ENCODE results near the gene ELK3. TPM values are rescaled to one million over a fixed set of nuclear protein-coding genes. Genes with fewer than 3 reads are reported as not detected.
A peak's percentile ranks its signal among the peaks of the same experiment; 100 is the strongest.

The ELK3 gene
- total and polyA plus RNA-seq, 2 of the 13 experiments (the other 11 are each of a cell fraction or from before 2014, with no cell fraction given): 2.9 to 3.2 TPM

GRCh38 chr12:96193725-96194575 lies at the start of gene ELK3 (continued):
- TF ChIP-seq ZBTB10 (CRISPR knock-in tag; IDR thresholded peaks at IDR 0.05; ENCODE audit: borderline replicate concordance) (peak; percentile 67; the same call in 1 of the 2 replicates), ZNF513 (CRISPR knock-in tag; conservative IDR thresholded peaks at IDR 0.05) (no peak), HNRNPK (IDR thresholded peaks at IDR 0.05; ENCODE audit: low read depth, low read length, poor library complexity, severe bottlenecking) (peak; percentile 18), IRF1 (CRISPR knock-in tag; IDR thresholded peaks at IDR 0.05; ENCODE audit: low read depth) (no peak), NKX3-1 (CRISPR knock-in tag; IDR thresholded peaks at IDR 0.05) (0 out of 2 replicates have a peak, but pooled peaks have one; percentile 38), PHB2 (IDR thresholded peaks at IDR 0.05; ENCODE audit: partially characterized antibody) (no peak), ZNF317 (CRISPR knock-in tag; IDR thresholded peaks at IDR 0.05) (0 out of 2 replicates have a peak, but pooled peaks have one; percentile 21), SCMH1 (CRISPR knock-in tag; IDR thresholded peaks at IDR 0.05; ENCODE audit: borderline replicate concordance) (no peak)
- TF ChIP-seq, protein P1, sequence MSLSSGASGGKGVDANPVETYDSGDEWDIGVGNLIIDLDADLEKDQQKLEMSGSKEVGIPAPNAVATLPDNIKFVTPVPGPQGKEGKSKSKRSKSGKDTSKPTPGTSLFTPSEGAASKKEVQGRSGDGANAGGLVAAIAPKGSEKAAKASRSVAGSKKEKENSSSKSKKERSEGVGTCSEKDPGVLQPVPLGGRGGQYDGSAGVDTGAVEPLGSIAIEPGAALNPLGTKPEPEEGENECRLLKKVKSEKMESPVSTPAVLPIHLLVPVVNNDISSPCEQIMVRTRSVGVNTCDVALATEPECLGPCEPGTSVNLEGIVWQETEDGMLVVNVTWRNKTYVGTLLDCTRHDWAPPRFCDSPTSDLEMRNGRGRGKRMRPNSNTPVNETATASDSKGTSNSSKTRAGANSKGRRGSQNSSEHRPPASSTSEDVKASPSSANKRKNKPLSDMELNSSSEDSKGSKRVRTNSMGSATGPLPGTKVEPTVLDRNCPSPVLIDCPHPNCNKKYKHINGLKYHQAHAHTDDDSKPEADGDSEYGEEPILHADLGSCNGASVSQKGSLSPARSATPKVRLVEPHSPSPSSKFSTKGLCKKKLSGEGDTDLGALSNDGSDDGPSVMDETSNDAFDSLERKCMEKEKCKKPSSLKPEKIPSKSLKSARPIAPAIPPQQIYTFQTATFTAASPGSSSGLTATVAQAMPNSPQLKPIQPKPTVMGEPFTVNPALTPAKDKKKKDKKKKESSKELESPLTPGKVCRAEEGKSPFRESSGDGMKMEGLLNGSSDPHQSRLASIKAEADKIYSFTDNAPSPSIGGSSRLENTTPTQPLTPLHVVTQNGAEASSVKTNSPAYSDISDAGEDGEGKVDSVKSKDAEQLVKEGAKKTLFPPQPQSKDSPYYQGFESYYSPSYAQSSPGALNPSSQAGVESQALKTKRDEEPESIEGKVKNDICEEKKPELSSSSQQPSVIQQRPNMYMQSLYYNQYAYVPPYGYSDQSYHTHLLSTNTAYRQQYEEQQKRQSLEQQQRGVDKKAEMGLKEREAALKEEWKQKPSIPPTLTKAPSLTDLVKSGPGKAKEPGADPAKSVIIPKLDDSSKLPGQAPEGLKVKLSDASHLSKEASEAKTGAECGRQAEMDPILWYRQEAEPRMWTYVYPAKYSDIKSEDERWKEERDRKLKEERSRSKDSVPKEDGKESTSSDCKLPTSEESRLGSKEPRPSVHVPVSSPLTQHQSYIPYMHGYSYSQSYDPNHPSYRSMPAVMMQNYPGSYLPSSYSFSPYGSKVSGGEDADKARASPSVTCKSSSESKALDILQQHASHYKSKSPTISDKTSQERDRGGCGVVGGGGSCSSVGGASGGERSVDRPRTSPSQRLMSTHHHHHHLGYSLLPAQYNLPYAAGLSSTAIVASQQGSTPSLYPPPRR (CRISPR knock-in tag; IDR thresholded peaks at IDR 0.05; ENCODE audit: borderline replicate concordance): no peak

All from HepG2 (cell line).